GM18502 (cell line): ENCODE measurements around the gene UNC5B.
"Not testable (repeated sequence)": the region's sequence is repeated elsewhere in the genome, so short reads cannot be mapped to it uniquely, and the experiment has no call there.

Experiments used
- ATAC-seq: cut with Tn5 transposase; IDR thresholded peaks from one replicate; pipeline ENCODE4 v1.9.1; 2021; ENCODE audit warnings: mild to moderate bottlenecking; ENCODE audit not compliant: unreplicated experiment, poor library complexity

The UNC5B gene

DNA sequence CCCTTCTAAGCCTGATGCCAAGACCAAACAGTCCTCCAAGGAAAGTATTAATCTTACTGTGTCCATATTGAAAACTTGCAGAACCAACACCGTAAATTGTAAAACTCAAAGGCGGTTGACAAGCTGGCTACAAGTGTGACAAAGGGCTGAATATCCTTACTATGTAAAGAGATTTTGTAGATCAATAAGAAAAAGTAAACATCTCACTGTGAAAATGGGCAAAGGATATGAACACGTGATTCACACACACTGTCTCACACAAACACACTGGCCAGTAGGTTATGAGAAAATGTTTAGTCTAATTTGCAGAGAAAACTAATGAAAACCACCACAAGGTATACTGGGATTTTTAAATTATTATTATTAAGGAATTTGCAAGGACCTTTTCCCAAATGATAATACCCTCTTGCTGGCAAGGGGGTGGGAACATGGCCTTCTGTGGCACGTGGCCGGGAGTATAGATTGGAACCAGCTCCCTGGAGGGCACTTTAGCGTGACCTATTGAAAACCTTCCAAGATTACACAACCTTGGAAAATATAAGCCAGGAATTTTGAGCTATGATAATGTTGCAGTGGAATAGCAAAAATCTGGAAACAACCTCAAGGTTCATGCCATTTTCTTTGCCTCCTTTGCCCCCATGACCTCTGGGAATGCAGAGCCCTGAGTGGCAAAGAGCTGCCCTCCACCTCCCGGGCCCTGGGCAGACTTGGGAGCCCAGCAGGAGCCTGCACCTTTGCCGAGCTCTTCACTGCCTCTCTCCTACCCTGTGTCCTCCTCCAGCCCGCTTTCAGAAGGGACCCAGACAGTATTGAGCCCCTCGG lies 80.5 kb downstream of the UNC5B start:
- ATAC-seq, result no peak

DNA sequence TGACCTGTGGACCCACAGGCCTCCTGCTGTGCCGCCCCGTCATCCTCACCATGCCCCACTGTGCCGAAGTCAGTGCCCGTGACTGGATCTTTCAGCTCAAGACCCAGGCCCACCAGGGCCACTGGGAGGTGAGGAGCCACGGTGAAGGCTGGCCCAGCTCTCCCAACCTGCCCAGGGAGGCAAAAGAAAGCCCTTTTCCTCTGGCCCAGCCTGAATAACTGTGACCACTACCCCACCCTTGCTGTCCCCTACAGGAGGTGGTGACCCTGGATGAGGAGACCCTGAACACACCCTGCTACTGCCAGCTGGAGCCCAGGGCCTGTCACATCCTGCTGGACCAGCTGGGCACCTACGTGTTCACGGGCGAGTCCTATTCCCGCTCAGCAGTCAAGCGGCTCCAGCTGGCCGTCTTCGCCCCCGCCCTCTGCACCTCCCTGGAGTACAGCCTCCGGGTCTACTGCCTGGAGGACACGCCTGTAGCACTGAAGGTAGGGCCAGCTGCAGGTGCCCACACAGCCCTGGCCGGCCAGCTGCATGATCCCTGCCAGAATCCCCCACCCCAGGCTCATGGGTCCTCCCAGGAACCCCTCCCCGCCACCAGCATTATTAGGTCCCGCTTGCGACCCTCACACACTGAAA lies 81.2 kb downstream of the UNC5B start:
- no peak for ATAC-seq

DNA sequence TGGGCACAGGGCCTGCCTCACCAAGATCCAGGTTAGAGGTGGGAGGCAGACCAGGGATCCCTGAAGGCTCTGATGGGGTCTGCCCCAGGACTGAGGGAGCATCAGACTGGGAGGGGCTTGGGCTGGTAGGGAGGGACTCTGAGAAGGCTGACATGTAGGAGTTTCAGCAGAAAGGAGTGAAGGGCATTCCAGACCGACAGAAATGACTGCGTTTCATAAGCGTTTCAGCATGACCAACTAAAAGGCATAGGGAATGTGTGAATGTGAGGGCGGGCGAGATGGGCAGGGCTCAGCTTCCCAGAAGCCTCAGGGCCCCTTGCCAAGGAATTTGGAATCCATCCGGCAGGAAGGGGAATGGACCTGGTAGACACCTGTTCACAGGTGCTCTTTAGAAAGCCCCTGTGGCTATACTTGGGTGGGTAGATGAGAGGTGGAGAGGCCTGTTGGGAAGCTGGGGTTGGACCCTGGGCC lies 81.8 kb downstream of the UNC5B start:
- ATAC-seq, result no peak

DNA sequence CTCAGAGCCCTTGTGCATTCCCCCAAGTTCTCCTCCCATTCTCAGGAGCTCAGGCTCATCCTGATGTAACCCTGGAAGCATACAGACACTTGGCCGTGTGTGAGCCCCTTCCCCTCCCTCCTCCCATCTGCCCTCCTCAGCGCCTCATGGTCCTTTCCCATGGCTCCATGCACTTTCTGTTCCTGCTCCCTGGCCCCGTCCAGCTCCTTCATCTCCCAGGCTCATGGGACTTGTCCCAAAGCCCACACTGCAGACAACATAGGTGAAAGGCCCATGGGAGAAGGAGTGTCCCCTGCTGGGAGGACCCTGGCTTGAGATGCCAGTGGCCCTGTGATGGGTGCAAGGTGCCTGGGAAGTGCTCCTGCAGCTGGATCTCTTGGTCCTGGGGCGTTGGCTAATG lies 82.5 kb downstream of the UNC5B start:
- no peak for ATAC-seq

DNA sequence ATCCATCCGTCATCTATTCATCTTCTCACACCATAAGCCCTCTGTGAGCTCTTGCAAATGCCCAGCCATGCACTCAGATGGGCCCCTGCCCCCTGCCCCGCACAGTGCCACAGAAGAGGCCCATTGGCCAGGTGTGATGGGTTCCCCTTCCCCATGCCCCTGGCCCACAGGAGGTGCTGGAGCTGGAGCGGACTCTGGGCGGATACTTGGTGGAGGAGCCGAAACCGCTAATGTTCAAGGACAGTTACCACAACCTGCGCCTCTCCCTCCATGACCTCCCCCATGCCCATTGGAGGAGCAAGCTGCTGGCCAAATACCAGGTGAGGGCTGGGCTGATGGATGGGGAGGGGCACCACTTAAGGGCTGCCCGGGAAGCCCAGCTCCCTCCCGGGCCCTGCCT lies 83.3 kb downstream of the UNC5B start:
- no peak for ATAC-seq

DNA sequence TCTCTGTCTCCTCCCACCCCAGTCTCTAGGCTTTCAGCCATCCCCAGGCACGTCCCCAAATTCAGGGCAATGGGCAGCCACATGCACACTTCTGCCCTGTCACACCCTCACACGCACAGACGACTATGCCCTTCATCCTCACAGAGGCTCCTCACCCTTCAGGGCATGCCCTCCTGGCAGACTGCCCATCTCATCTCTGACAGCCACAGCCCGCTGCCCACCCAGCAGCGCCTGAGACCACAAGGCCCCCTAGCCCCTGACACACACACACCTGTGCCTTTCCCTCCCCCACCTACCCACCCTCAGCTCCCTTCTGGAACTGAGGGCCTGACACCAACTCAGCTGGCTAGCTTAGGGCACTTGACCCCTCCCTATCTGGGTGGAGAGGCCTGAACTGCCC lies 83.7 kb downstream of the UNC5B start:
- ATAC-seq, result no peak

DNA sequence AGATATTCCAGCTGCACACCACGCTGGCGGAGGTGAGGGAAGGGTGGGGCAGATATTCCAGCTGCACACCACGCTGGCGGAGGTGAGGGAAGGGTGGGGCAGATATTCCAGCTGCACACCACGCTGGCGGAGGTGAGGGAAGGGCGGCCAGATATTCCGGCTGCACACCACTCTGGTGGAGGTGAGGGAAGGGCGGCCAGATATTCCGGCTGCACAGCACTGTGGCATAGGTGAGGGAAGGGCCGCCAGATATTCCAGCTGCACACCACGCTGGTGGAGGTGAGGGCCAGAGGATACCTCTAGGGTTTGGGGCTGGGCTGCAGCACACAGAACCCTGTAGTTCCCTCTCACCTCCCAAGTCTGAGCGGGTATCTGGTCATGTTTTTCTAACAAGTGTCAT lies 84.4 kb downstream of the UNC5B start:
- not testable (repeated sequence) for ATAC-seq

DNA sequence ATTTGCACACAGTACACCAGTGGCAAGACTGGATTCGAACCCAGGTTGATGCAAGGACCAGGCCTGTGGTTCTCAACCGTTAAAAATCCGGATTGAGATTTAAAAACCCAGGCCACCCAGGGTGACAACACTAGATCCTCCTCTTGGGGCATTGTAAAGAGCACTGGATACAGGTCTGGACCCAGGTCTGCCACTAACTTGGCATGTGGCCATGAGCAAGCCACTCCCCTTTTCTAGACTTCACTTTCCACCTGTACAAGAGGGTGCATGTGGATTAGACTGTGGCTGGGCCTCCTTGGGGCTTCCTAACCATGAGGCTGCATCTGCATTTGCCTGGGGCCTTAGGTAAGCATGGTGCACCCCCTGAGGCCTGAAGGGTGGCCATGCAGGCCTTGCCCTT lies 85.0 kb downstream of the UNC5B start:
- no peak for ATAC-seq

DNA sequence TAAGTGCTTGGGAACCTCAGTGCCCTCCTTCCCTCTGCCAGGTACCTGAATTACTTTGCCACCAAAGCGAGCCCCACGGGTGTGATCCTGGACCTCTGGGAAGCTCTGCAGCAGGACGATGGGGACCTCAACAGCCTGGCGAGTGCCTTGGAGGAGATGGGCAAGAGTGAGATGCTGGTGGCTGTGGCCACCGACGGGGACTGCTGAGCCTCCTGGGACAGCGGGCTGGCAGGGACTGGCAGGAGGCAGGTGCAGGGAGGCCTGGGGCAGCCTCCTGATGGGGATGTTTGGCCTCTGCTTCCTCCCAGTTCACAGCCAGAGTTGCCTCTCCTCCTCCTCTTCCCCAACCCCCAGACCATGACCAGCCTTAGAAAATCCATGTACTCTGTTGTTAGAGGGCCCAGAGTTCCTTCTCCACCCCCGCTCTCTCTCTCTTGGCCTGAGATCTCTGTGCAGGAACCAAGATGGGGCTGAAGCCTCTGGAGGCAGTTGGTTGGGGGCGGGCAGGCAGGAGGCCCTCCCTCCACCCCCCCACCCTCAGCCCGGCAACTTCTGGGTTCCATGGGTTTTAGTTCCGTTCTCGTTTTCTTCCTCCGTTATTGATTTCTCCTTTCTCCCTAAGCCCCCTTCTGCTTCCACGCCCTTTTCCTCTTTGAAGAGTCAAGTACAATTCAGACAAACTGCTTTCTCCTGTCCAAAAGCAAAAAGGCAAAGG lies 86.9 kb downstream of the UNC5B start:
- ATAC-seq, result no peak

DNA sequence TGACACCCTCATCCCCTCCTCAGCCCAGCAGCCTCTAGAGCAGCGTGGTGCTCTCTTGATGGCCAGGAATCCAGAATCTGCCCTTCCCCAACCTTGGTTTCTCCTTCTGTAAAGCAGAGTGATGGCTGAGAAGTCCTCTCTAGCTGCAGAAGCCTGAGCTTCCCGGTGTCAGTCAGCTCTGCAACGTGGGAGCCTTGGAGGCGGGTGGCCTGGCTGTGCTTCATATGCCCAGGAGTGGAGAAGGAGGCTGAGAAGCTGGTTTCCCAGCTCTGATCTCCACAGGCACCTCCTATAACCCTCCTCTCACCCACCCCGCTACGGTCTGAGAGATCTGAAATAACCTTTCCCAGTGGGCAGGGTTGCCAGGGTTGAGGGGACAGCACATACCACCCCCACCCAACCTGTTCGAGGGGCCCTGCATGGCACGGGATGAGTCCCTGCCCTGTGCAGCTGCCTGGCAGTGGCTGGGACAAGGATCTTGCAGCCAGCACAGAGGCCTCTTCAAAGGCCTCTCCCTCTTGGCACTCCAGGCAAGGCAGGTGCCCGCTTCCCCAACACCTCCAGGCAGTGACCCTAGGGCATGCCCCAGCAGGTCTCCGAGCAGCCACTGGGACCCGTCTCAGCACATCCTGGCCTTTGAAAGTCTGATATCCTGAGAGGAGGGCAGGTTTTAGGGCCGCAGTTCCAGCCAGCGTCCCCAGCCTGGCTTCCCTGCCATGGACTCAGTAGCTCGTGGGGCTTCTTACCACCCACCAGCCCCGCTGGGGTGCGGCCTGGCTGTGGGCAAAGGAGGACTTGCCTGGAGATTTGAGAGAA lies 88.4 kb downstream of the UNC5B start:
- ATAC-seq, result no peak

DNA sequence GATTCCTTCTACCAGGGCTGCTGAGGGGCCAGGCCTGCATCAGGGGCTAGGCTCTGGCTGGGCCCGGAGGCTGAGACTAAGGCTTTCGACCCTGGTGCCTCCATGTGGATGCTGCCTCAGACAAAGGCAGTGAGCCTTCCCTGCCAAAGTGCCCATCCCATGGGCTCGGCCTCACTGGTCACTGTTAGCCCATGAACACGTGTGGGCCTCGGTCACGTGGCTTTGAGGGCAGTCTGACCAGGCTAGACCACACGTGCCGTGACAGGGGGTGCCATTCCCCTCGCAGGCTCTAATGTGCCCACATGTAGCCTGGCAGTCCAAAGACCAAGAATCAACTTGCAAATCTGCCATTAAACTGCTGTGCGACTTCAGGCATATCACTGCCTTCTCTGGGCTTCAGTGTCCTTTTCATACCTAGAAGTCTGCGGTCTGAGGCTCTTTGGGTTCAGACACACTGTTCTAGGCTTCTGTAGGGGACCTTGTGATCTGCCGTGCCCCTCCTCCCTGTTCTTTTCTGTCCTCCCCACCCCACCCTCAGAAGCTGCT lies 89.1 kb downstream of the UNC5B start:
- ATAC-seq, result no peak

DNA sequence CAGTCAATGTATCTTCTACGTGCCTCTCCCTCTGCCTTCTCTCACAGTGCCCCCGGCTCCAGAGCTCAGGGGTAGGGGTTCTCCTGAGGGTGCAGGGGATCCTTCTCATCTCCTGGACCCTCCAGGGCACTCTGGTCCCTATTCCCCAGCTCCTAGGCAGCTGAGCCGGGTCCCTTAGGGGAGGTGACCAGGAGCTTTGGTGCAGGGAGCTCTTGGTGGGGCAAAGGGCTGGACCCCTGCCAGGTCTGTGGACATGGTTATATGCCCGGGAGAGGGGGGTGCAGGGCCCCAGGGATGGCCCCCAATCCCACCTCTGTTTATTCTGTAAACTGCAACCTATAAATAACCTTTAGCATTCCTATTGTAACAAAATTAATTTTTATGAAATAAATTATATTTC lies 90.1 kb downstream of the UNC5B start:
- ATAC-seq, result no peak

DNA sequence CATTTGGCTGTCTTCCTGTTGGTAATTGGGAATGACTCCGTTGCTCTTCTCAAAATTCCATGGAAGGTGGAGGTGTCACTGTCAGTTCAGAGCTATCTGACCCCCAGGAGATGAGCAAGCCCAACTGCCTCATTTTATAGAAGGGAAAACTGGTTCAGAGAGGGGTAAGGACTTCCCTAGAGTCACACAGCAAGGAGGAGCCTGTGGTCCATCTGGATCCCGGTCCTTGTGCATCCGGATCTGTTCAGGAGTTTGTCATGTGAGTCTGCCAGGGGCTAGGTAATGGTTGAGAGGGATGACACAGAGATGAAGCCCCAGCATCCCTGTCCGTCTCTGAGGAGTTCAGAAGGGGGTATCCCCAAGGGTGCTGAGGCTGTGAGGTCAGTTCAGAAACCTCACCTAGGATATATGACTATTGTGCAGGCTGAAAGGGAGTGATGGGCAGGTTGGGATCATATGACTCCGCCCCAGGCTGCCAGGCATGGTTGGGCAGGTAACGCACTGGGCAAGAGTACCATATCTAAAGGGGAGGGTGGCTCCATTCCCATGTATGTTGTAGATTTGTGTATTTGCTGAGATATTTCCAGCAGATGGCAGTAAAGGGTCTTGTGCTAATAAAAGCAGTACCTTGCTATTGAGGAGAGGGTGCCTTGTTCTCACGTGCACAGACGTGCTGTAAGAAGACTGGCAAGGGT lies 90.7 kb downstream of the UNC5B start:
- no peak for ATAC-seq

DNA sequence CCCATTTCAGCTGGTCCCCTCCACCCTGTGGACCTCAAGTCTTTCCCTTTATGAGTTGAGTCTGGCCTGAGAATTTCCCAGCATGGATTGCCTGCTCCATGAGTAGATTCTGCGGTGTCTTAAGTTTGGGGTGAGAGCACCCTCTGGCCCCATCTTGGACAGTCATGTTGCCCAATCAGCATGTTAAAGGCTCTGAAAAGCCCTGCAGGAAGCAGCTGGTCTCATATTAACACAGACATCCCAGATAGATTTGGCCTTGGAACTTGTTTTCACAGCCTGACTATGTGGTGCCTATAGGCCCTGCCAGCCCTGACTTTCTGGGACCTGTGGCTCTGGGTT lies 91.2 kb downstream of the UNC5B start:
- no peak for ATAC-seq

DNA sequence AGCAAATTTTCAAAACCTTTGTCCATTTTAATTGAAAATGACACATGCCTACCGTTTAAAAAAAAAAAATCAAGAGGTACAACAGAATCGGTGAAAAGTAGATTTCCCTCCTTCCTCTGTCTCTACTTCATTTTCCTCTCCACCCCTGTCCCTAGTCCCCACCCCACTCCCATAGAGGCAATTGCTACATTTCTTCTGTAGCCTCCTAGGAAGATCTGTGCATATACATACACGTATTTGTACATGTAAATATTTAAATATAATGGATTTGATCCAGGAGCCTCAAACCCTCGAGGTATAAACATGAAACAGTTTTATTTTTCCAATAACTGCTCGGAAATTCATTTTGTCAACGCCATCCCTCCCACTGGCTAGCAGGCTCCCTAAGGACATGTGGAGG lies 92.5 kb downstream of the UNC5B start:
- no peak for ATAC-seq

DNA sequence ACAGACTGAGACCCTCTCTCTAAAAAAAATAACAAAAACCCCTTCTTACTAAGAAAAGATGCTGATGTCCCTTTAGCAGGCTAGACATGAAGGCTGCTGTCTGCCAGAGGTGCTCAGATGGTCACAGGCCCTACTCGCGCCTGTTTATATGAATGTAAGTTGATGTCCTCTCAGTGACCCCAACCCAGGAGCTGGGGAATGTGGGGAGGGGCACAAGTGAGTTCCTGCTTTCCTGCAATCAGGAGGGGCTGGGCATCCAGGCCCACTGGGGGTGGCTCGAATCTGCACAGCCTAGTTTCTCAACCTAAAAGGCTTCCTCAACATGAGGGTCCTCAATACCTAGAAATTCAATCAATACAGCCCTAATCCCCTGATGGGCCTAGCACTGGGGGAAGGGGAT lies 94.6 kb downstream of the UNC5B start:
- no peak for ATAC-seq

DNA sequence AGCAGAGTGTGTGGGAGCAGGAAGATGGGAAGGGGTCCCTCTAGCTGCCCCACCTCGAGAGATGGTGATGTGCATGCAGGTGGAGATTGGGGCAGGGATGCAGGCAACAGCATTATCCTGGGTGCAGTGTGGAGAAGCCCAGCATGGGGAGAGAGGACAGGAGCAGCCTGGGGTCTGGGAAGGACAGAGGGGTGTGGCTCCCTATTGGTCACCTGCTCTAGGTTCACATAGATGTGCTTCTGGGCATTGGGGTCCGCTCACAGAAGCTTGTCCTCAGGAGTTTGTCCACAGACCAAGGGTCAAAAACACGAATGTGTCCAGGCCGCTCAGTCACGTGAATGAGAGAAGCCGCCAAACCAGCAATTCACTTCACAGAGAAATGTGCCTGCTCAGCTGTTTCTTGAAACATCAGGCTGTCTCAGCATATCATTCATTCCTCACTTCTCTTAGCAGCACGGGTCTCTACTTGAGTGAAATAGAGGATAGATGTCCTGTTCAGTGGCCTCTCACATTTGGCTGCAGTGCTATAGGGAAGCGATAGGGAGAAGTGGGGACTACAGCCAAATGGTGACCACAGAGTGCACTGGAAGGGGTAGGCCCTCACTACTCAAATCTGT lies 95.2 kb downstream of the UNC5B start:
- ATAC-seq, result no peak

DNA sequence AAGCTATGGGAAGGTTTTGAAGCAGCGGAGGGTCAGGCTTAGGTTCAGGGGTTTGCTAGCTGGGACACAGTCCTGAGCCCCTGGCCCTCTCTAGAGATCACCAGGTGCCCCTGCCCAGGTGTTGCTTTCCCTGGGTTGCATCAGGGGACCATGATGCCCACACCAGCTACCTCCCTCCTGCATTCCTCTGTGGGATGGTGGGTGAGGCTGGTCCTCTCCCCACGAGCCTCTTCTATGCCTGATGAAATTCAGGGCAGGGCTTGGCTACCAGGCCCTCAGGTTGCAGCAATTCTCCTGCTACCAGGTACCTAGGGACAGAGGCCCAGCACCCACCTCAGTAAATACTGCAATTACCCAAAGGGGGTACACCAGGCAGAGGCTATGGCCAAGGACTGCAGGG lies 95.9 kb downstream of the UNC5B start:
- no peak for ATAC-seq

DNA sequence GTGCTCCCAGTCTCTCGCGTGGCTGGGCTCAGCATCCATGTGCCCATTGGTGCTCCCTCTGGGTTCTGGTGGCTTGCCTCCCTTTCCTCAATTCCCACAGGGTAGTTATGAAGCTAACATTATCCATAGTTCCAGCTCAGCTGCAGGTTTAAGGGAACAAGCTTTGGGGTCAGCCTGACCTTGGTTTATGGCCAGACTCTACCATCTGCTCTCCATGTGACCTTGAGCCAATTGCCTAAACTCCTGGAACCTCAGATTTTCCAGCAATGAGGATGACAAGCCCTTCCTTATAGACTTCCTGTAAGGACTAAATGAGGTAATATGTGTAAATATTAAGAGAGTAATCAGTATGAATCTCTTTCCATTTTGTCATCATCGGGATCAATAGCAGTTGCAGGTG lies 96.6 kb downstream of the UNC5B start:
- ATAC-seq, result no peak
